ENCODE results near the gene BUB1. TPM values are rescaled to one million over a fixed set of nuclear protein-coding genes. Genes with fewer than 3 reads are reported as not detected.

BUB1 gene
- total RNA-seq, result 1 to 10 TPM; 1.2 to 7.7 (median 3.2) TPM

DNA sequence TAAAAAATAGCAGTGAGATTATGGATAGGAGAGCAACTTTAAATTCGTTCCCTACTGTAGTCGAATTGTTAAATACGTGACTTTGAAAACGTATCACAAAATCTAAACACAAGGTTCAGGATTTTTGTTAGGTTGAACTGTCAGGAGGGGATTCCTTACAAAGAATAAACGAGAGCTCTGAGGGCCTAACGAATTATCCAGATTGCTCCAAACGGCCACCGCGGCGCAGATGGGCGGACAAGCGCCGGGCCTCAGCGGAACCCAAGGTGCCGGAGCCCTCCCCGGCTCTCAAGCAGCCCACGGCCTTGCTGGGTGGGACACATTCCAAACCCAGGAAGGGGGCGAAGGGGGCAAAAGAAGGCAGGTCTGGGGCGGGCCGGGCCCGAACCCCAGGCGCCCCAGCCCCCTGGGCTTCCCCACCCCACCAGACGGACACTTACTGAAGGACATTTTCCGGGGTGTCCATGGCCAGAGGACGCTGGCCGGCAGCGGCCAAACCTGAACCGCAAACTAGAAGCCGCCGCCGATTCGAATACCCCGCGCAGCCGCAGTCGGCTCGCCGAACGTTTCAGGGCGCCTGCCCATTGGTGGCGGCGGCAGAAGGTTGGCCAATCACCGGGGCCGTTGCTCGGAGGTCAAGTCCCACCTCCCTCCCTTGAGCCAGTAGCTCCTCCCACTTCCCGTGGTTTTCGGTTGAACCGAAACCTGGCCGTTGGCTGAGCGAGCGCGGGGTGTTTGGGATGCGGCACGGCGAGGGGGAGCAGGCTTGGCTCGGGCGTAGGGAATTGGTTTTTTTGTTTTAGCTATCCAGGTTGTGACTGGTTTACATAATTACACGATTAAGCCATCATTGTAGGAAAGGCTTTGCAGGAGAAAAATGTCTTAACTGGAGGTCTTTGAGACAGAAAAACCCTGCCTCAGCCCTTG lies at the start of gene BUB1:
Gene BUB1 (minus strand): TSS at position 534 of the 927 bp plus-strand sequence. CDS start 68 bp downstream, at position 466.
- peaks cover 20% of the 10 kb centered on the region for H3K4me1 ChIP-seq
- under 1% methylated on average over 31 of the region's 58 CpGs for WGBS
- H3K27me3 ChIP-seq, result no peaks in the 10 kb centered on the region
- H3K4me3 ChIP-seq, result peak within 1 kb of the TSS; percentile 87
- no peaks in the 10 kb centered on the region for H3K36me3 ChIP-seq
- no peaks in the 10 kb centered on the region for H3K9me3 ChIP-seq
- TF ChIP-seq POLR2A (IDR thresholded peaks at IDR 0.05), result no peak
- TF ChIP-seq, protein P1, sequence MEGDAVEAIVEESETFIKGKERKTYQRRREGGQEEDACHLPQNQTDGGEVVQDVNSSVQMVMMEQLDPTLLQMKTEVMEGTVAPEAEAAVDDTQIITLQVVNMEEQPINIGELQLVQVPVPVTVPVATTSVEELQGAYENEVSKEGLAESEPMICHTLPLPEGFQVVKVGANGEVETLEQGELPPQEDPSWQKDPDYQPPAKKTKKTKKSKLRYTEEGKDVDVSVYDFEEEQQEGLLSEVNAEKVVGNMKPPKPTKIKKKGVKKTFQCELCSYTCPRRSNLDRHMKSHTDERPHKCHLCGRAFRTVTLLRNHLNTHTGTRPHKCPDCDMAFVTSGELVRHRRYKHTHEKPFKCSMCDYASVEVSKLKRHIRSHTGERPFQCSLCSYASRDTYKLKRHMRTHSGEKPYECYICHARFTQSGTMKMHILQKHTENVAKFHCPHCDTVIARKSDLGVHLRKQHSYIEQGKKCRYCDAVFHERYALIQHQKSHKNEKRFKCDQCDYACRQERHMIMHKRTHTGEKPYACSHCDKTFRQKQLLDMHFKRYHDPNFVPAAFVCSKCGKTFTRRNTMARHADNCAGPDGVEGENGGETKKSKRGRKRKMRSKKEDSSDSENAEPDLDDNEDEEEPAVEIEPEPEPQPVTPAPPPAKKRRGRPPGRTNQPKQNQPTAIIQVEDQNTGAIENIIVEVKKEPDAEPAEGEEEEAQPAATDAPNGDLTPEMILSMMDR (IDR thresholded peaks at IDR 0.05), result no peak
- no peak for TF ChIP-seq POLR2AphosphoS5 (IDR thresholded peaks at IDR 0.05)
- no peak for TF ChIP-seq EP300 (IDR thresholded peaks at IDR 0.05)
- DNase-seq (ENCODE audit: low spot score in 2 of 2), result peak; percentile 98 to 99
- H3K27ac ChIP-seq, result peak within 1 kb of the TSS; percentile 49

DNA sequence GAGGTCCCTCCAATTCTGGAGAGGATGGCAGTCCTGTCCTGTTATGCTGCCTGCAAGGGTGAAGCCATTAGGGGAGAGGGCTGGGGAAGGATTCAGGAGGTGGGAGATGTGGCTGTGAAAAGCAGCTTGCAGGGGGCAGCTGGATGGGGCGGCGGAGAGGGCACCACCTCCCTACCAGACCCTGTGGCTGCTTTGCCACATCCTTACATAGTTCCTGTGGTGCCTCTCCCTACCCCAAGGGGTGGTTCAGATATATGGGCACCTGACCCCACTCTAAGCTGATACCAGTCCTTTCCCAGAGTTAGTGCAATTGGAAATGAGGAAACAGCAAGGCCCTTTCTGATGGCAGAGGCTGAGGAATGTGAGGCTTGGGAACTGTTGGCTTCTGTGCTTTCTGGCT lies 48.4 kb upstream of the BUB1 start:
- no peak for DNase-seq (ENCODE audit: low spot score in 2 of 2)
- H3K27ac ChIP-seq, result no peak overlapping the region
- no peak overlapping the region for H3K4me3 ChIP-seq
- no peaks in the 10 kb centered on the region for H3K9me3 ChIP-seq
- 71% methylated on average over 2 of the region's 2 CpGs for WGBS
- H3K27me3 ChIP-seq, result peaks cover 14% of the 10 kb centered on the region
- H3K36me3 ChIP-seq, result no peaks in the 10 kb centered on the region
- no peaks in the 10 kb centered on the region for H3K4me1 ChIP-seq
- TF ChIP-seq POLR2A (IDR thresholded peaks at IDR 0.05), result no peak
- TF ChIP-seq EP300 (IDR thresholded peaks at IDR 0.05), result no peak
- no peak for TF ChIP-seq POLR2AphosphoS5 (IDR thresholded peaks at IDR 0.05)
- TF ChIP-seq, protein P1 (IDR thresholded peaks at IDR 0.05), result no peak

DNA sequence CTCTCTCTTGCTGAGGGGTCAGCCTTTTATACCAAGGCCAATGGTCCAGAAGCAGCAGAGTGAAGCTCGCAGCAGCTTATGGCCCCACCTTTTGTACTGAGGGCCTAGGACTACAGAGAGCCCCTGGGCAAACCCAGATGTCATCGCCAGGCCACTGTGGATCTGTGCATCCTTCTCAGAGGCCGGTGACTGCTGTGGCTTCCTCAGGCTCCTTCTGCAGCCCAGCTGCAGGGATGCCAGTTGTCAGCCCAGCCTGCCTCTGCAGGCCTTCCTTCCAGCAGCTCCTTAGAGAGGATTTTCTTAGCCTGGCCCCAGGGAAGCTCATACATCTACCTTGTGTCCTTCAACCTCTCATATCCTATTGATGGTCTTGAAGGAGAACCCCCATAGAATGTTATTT lies 48.0 kb upstream of the BUB1 start:
- H3K27ac ChIP-seq, result no peak overlapping the region
- no CpG with 5 or more reads among the region's 3 CpGs for WGBS
- no peaks in the 10 kb centered on the region for H3K36me3 ChIP-seq
- no peak overlapping the region for H3K4me3 ChIP-seq
- H3K27me3 ChIP-seq, result peaks cover 10% of the 10 kb centered on the region
- no peak for TF ChIP-seq EP300 (IDR thresholded peaks at IDR 0.05)
- TF ChIP-seq, protein P1 (IDR thresholded peaks at IDR 0.05), result no peak
- no peak for TF ChIP-seq POLR2AphosphoS5 (IDR thresholded peaks at IDR 0.05)
- TF ChIP-seq POLR2A (IDR thresholded peaks at IDR 0.05), result no peak
- no peak for DNase-seq (ENCODE audit: low spot score in 2 of 2)
- no peaks in the 10 kb centered on the region for H3K4me1 ChIP-seq
- H3K9me3 ChIP-seq, result no peaks in the 10 kb centered on the region

DNA sequence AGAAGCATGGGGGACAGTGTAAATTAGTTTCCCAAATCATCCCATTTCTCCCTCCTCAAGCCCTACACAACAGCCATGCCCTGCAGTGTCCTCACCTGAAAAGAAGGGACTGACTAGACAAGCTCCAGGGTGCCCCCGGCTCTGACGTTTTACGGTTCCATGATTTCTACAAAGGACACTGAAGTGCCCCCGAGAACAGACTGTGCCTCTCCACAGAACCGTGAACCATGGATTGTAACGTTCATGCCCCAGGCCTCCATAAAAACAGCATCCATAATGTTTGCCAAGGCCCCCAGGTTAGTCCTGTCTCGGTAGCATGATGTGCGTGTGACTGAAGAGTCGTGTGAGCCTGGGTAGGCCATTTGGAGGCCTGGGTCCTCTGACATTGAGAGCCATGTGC lies 47.5 kb upstream of the BUB1 start:
- H3K9me3 ChIP-seq, result no peaks in the 10 kb centered on the region
- TF ChIP-seq, protein P1 (IDR thresholded peaks at IDR 0.05), result no peak
- TF ChIP-seq EP300 (IDR thresholded peaks at IDR 0.05) (no peak), POLR2AphosphoS5 (IDR thresholded peaks at IDR 0.05) (no peak), POLR2A (IDR thresholded peaks at IDR 0.05) (no peak)

DNA sequence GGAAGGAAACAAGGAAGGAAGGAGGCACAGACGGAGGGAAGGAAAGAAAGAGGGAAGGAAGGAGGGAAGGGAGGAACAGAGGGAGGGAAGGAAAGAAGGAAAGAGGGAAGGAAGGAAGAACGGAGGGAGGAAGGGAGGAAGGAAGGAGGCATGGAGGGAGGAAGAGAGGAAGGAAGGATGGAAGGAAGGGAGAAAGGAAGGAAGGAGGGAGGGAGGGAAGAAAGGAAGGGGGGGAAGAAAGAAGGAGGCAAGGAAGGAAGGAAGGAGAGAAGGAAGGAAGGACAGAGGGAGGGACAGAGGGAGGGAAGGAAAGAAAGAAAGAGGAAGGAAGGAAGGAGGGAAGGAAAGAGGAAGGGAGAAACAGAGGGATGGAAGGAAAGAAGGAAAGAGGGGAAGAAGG lies 47.0 kb upstream of the BUB1 start:
- H3K27me3 ChIP-seq, result no peaks in the 10 kb centered on the region
- H3K9me3 ChIP-seq, result no peaks in the 10 kb centered on the region
- DNase-seq (ENCODE audit: low spot score in 2 of 2), result no peak
- H3K4me1 ChIP-seq, result no peaks in the 10 kb centered on the region
- 70% methylated on average over 2 of the region's 2 CpGs for WGBS
- no peak overlapping the region for H3K27ac ChIP-seq
- no peaks in the 10 kb centered on the region for H3K36me3 ChIP-seq
- H3K4me3 ChIP-seq, result no peak overlapping the region
- TF ChIP-seq EP300 (IDR thresholded peaks at IDR 0.05) (no peak), POLR2AphosphoS5 (IDR thresholded peaks at IDR 0.05) (no peak), POLR2A (IDR thresholded peaks at IDR 0.05) (no peak)
- TF ChIP-seq, protein P1 (IDR thresholded peaks at IDR 0.05), result no peak

More for the DNA sequence above, 47.5 kb upstream of the BUB1 start:
- Histone ChIP-seq H3K36me3 (no peaks in the 10 kb centered on the region), H3K4me1 (no peaks in the 10 kb centered on the region), H3K27me3 (peaks cover 5% of the 10 kb centered on the region), H3K4me3 (no peak overlapping the region), H3K27ac (no peak overlapping the region)
- no peak for DNase-seq (ENCODE audit: low spot score in 2 of 2)
- WGBS, result 88% methylated on average over 5 of the region's 9 CpGs
